Endodermal cell (in vitro differentiated cells): ENCODE measurements around the gene TM9SF3. TPM values are rescaled to one million over a fixed set of nuclear protein-coding genes. Genes with fewer than 3 reads are reported as not detected.
"Not testable (repeated sequence)": the region's sequence is repeated elsewhere in the genome, so short reads cannot be mapped to it uniquely, and the experiment has no call there.

Source experiments
- DNase-seq: peaks from one replicate; pipeline ENCODE4 v3.0.0-alpha.2; 2017
- H3K27ac ChIP-seq: 2 replicates; pipeline ENCODE4 v1.5.1; 2013; ENCODE audit warnings: mild to moderate bottlenecking, low read depth, low read length, moderate library complexity
- H3K27me3 ChIP-seq: 2 replicates; pipeline ENCODE4 v1.6.1; 2013; ENCODE audit warnings: mild to moderate bottlenecking, low read length, moderate library complexity; ENCODE audit not compliant: insufficient read depth, control insufficient read depth, poor library complexity, severe bottlenecking
- H3K36me3 ChIP-seq: 2 replicates; pipeline ENCODE4 v1.7.0; 2013; ENCODE audit warnings: mild to moderate bottlenecking, low read length, moderate library complexity; ENCODE audit not compliant: control insufficient read depth, insufficient read depth
- H3K4me1 ChIP-seq: one replicate; pipeline ENCODE4 v1.7.0; 2013; ENCODE audit warnings: low read length; ENCODE audit not compliant: control insufficient read depth, insufficient read depth
- H3K4me3 ChIP-seq: 2 replicates; pipeline ENCODE4 v1.5.1; 2013; ENCODE audit warnings: mild to moderate bottlenecking, low read length, moderate library complexity
- H3K9ac ChIP-seq: 2 replicates; pipeline ENCODE4 v1.6.1; 2013; ENCODE audit warnings: mild to moderate bottlenecking, low read length, moderate library complexity; ENCODE audit not compliant: poor library complexity, severe bottlenecking; ENCODE audit errors: extremely low read depth
- H3K9me3 ChIP-seq: 2 replicates; pipeline ENCODE4 v1.6.1; 2013; ENCODE audit warnings: mild to moderate bottlenecking, low read length, moderate library complexity; ENCODE audit not compliant: control insufficient read depth
- H3K27ac Mint-ChIP-seq: 2 replicates; pipeline ENCODE4 v1.8.0; 2020; ENCODE audit warnings: mixed read lengths
- H3K27me3 Mint-ChIP-seq: 2 replicates; pipeline ENCODE4 v1.8.0; 2021; ENCODE audit warnings: mild to moderate bottlenecking, mixed read lengths; ENCODE audit not compliant: insufficient read depth
- H3K36me3 Mint-ChIP-seq: 2 replicates; pipeline ENCODE4 v1.8.0; 2020; ENCODE audit warnings: low read depth, mixed read lengths
- H3K4me1 Mint-ChIP-seq: 2 replicates; pipeline ENCODE4 v1.8.0; 2020; ENCODE audit warnings: mixed read lengths
- H3K4me3 Mint-ChIP-seq: 2 replicates; pipeline ENCODE4 v1.8.0; 2020; ENCODE audit warnings: mild to moderate bottlenecking, moderate library complexity, mixed read lengths
- H3K9me3 Mint-ChIP-seq: 2 replicates; pipeline ENCODE4 v1.8.0; 2020; ENCODE audit warnings: mild to moderate bottlenecking, mixed read lengths
- CTCF ChIP-seq: fragments of 200-600 bp; sonication (generic); conservative IDR thresholded peaks from 2 replicates; pipeline ENCODE4 v1.5.0; 2021; ENCODE audit warnings: antibody characterized with exemption, mild to moderate bottlenecking
- WGBS, 2 experiments: methylation state at CpG; one replicate each; pipeline versions ENCODE4 v1.1.5 to v1.1.7; 2013; ENCODE audit warnings: missing lambda C conversion rate in 2 of 2, mixed read lengths in 1 of 2; ENCODE audit not compliant: insufficient coverage in 1 of 2, insufficient read length in 1 of 2; 5-methylcytosine and 5-hydroxymethylcytosine counted together
- total RNA-seq, 2 donors: library from RNA; stranded (reverse); fragmentation: NEBNext Ultra II Directional in 1 of 2; extraction: Animal tissue kit (Norgen Biotek cat#: 25700) in 1 of 2; gene quantifications; 2 replicates in 1 of 2; 3 replicates in 1 of 2; pipeline ENCODE4 v1.2.1, GENCODE V29; 2021

The TM9SF3 gene
- total RNA-seq, 2 donors from 2014 or later, result 134 to 137 TPM

GRCh38 chr10:96578022-96578421 lies 8.8 kb downstream of the TM9SF3 start:
- Mint-ChIP-seq H3K36me3 (peaks cover 27% of the 10 kb centered on the region), H3K4me1 (peaks cover 35% of the 10 kb centered on the region), H3K9me3 (no peaks in the 10 kb centered on the region), H3K4me3 (no peak overlapping the region), H3K27ac (no peak overlapping the region), H3K27me3 (no peaks in the 10 kb centered on the region)
- H3K4me3 ChIP-seq, result no peak overlapping the region
- no peak overlapping the region for H3K9ac ChIP-seq
- DNase-seq, result no peak
- no peak for TF ChIP-seq CTCF
- no peak overlapping the region for H3K27ac ChIP-seq
- H3K27me3 ChIP-seq, result no peaks in the 10 kb centered on the region
- 91% methylated on average over 1 to 4 of the region's 4 CpGs for WGBS, 2 experiments
- H3K36me3 ChIP-seq, result peaks cover 30% of the 10 kb centered on the region
- H3K4me1 ChIP-seq, result no peaks in the 10 kb centered on the region
- no peaks in the 10 kb centered on the region for H3K9me3 ChIP-seq

- no peaks in the 10 kb centered on the region for H3K4me1 ChIP-seq
- Mint-ChIP-seq H3K4me1 (peaks cover 37% of the 10 kb centered on the region), H3K4me3 (no peak overlapping the region), H3K9me3 (no peaks in the 10 kb centered on the region), H3K36me3 (peaks cover 32% of the 10 kb centered on the region), H3K27me3 (no peaks in the 10 kb centered on the region), H3K27ac (no peak overlapping the region)
- H3K27ac ChIP-seq, result no peak overlapping the region
- H3K9ac ChIP-seq, result no peak overlapping the region
- H3K27me3 ChIP-seq, result no peaks in the 10 kb centered on the region
- DNase-seq, result no peak
- no peak overlapping the region for H3K4me3 ChIP-seq
- H3K36me3 ChIP-seq, result peaks cover 37% of the 10 kb centered on the region
- 88 to 100% methylated on average over 1 of the region's 1 CpG for WGBS, 2 experiments
- TF ChIP-seq CTCF, result no peak
- H3K9me3 ChIP-seq, result no peaks in the 10 kb centered on the region
Measured at GRCh38 chr10:96577069-96577468, 9.7 kb downstream of the TM9SF3 start.

- no peak for TF ChIP-seq CTCF
- H3K27me3 Mint-ChIP-seq, result no peaks in the 10 kb centered on the region
- H3K36me3 Mint-ChIP-seq, result peaks cover 32% of the 10 kb centered on the region
- Histone ChIP-seq H3K9ac (no peak overlapping the region), H3K4me1 (peaks cover 3% of the 10 kb centered on the region), H3K27me3 (no peaks in the 10 kb centered on the region), H3K9me3 (no peaks in the 10 kb centered on the region), H3K36me3 (peaks cover 41% of the 10 kb centered on the region), H3K27ac (no peak overlapping the region), H3K4me3 (no peak overlapping the region)
- H3K9me3 Mint-ChIP-seq, result no peaks in the 10 kb centered on the region
- no peak overlapping the region for H3K27ac Mint-ChIP-seq
- 100% methylated on average over 1 of the region's 1 CpG for WGBS, 2 experiments
- DNase-seq, result no peak
- no peak overlapping the region for H3K4me3 Mint-ChIP-seq
- H3K4me1 Mint-ChIP-seq, result peaks cover 37% of the 10 kb centered on the region
Measured at GRCh38 chr10:96576277-96576980, 10.4 kb downstream of the TM9SF3 start.

- 100% methylated on average over 1 to 2 of the region's 2 CpGs for WGBS, 2 experiments
- not testable (repeated sequence) for H3K4me1 ChIP-seq, H3K27me3 ChIP-seq, H3K4me3 Mint-ChIP-seq, DNase-seq, H3K4me3 ChIP-seq, H3K9ac ChIP-seq, H3K27ac ChIP-seq, H3K9me3 Mint-ChIP-seq, H3K27me3 Mint-ChIP-seq, H3K27ac Mint-ChIP-seq, H3K9me3 ChIP-seq
- Mint-ChIP-seq H3K4me1 (peaks cover 37% of the 10 kb centered on the region), H3K36me3 (peaks cover 36% of the 10 kb centered on the region)
- peaks cover 45% of the 10 kb centered on the region for H3K36me3 ChIP-seq
Measured at GRCh38 chr10:96574564-96574963, 12.2 kb downstream of the TM9SF3 start.
